ENCODE data around the gene CRYBB1.

Gene CRYBB1

GRCh38 chr22:26574001-26574723 lies 43.7 kb downstream of the CRYBB1 start:
- DNase-seq, result no peak

DNA sequence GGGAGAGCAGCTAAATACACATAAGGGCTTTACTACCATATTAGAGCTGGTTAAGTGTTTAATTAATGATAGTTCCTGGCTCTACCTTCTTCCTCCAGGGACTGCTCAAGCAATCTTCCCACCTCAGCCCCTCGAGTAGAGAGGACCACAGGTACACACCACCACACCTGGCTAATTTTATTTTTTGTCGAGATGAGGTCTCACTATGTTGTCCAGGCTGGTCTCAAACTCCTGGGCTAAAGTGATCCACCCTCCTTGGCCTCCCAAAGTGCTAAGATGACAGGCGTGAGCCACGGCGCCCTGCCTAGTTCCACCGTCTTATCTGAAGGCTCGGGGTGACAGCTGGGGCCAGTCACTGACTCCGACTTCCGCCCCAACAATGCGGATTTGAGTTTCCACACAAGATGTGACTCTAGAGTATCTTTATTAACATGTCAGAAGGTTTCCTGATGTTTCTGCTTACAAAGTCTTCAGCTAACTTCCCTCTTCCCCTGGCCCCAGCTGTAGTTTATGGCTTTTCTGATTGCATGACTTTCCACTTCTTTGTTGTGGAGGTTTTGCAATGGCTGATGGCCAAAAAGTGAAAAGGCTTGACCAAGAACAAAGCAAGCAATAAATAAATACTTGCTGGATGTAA lies 44.7 kb downstream of the CRYBB1 start:
- DNase-seq, result peak; percentile 61

GRCh38 chr22:26570864-26571525 lies 46.8 kb downstream of the CRYBB1 start:
- DNase-seq, result no peak

GRCh38 chr22:26570115-26570514 lies 47.7 kb downstream of the CRYBB1 start:
- DNase-seq, result no peak

GRCh38 chr22:26568207-26568706 lies 49.6 kb downstream of the CRYBB1 start:
- no peak for DNase-seq

GRCh38 chr22:26567610-26568009 lies 50.2 kb downstream of the CRYBB1 start:
- DNase-seq, result no peak

- no peak for DNase-seq
These were observed 50.8 kb downstream of the CRYBB1 start for GRCh38 chr22:26566994-26567393.

DNA sequence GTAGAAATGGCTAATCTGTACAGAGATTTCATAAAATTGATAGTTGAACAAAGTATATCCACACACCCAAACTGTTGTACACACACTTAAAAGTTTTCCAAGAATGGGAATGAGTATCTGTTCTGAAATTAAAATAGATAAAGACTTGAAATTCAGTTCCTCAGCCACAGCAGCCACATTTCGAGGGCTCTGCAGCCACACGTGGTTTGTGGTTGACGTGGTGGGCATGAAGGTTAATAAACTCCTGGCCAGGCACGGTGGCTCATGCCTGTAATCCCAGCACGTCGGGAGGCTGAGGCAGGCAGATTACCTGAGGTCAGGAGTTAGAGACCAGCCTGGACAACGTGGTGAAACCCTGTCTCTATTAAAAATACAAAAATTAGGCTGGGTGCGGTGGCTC lies 51.9 kb downstream of the CRYBB1 start:
- peak; percentile 49 for DNase-seq

DNA sequence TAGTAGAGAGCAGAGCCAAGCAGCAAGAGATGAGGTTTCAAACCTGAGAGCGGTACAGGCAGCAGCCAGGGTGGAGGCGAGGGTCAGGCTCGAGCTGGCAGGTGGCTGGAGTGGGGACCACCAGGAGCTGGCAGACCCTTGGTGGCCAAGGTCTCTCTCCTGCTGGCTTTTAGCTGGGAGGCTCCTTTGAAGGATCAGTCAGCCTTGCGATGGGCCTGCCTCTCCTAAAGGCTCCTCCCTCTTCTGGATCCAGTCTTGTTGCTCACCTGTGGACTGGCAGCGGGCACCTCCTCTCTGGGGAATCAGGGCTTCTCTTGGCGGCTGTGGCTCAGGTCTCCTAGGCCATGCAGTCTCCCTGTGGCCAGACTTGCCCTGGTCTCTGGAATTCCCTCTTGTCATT lies 52.6 kb downstream of the CRYBB1 start:
- no peak for DNase-seq

DNA sequence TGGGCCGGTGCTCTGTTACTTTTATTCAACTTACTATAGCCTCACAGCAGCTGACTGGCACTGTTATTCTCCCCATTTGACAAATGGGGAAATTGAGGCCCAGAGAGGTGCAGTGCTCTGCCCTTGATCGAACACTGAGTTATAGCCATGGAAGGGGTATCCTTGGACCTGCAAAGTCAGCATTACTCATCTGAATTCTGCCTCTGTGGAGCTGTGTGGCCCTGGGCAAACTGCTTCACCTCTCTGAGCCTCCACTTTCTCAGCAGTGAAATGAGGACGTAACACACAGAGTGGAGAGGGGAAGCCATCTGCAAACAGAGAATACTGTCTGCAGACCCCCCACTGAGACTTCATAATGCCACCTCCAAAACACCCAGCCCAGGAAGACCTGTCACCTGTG lies 53.2 kb downstream of the CRYBB1 start:
- DNase-seq, result no peak

- DNase-seq, result no peak
These were observed 53.6 kb downstream of the CRYBB1 start for GRCh38 chr22:26564181-26564580.

DNA sequence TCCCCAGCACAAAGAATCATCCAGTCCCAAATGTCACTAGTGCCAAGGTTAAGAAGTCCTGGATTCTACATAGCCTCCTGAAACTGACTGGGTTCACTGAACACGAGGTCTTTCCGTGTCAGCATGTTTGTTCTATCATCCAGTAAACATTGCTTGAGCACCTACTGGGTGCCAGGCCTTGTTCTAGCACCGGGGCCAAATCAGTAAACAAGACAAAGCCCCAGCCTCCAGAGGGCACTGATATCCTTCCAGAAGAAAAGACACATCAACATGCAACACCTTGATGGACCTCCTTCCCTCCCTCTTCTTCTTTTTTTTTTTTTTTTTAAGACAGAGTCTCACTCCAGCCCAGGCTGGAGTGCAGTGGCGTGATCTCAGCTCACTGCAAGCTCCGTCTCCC lies 54.8 kb downstream of the CRYBB1 start:
- peak; percentile 18 for DNase-seq

- DNase-seq, result no peak
These were observed 55.9 kb downstream of the CRYBB1 start for GRCh38 chr22:26561756-26562417.

DNA sequence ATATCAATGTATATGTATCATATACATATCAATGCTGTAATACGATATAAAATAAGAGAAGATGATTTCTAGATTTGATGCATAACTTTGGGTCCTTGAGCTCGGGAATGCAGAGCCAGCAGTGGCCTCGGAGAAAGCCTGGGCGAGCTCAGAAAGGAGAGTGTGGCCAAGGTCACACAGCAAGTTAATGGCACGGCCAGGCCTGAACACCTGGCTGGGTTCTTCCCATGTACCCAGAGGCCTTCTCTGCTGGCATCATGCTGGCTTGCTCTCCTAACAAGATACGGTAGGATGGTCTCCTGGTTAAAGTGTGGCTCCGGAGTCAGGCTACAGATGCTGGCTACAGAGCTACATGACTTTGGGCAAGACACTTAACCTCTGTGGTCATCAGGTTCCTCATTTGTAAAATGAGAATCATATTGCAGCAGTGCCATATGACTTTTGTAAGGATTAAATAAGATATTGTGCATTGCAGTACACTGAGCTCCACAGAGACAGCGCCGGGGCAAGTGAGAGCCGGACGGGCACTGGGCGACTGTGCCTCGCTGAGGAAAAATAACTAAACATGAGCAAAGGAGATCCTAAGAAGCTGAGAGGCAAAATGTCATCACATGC lies 57.8 kb downstream of the CRYBB1 start:
- DNase-seq, result peak; percentile 67

- DNase-seq, result no peak
These were observed 59.5 kb downstream of the CRYBB1 start for GRCh38 chr22:26558248-26558895.

- DNase-seq, result no peak
These were observed 60.9 kb downstream of the CRYBB1 start for GRCh38 chr22:26556904-26557303.

- DNase-seq, result no peak
These were observed 62.3 kb downstream of the CRYBB1 start for GRCh38 chr22:26555478-26555877.

DNA sequence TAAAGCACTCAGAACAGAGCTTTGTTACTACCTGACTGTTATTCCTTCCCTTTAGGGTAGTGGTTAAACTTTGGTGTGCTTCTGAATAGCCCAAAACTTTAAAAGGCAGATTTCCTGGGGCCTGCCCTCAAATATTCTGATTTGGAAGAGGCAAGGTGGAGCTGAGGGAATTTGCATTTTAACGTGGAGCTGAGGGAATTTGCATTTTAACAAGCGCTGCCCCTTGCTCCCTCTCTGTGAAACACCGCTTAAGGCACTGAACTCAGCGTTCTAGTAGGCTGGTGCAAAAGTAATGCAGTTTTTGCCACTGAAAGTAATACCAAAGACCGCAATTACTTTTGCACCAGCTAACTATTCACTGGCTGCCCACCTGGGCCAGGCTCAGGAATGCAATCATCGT lies 62.9 kb downstream of the CRYBB1 start:
- no peak for DNase-seq

DNA sequence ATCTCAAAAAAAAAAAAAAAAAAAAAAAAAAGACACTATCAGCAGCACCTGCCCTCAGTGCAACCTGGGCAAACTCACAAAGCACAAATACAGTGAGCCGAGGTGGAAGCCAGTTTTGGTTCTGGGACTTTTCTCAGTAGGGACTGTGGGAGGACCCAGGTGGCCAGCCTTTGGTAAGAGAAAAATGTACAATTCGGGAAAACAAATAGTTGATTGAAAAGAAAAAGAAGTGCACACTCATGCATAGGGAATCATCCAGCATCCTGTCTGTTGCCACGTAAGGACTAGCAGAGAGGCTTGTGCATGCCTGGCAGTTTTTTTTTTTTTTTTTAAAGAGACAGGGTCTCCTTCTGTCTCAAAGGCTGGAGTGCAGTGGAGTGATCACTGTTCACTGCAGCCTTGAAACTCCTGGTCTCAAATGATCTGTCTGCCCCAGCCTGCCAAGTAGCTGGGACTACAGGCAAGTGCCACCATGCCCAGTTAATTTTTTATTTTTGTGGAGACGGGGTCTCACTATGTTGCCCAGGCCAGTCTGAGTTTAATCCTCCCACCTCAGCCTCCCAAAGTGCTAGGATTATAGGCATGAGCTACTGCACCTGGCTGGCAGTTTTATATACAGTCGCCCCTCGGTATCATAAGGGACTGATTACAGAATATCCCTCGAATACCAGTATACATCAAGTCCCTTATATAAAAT lies 64.6 kb downstream of the CRYBB1 start:
- peak; percentile 18 for DNase-seq

DNA sequence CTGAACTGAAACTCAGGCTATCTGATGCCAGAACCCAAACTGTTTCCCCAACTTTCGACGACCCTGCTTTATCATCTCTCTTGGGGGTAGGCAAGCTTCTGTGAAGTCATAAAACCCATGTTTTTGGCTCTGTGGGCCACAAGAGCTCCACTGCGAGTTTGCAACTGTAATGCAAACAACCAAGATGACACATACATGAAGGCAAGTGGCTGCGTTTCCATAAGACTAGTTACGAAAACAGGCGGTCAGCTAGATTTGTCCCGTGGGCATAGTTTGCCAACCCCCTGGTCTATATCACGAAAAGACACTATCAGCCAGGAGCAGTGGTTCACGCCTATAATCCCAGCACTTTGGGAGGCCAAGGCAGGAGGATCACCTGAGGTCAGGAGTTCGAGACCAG lies 65.4 kb downstream of the CRYBB1 start:
- DNase-seq, result no peak

GRCh38 chr22:26551568-26551967 lies 66.3 kb downstream of the CRYBB1 start:
- no peak for DNase-seq

- DNase-seq, result no peak
These were observed 67.3 kb downstream of the CRYBB1 start for GRCh38 chr22:26550498-26551033.

Measured in OCI-M1 (cell line).